NK-92 (cell line): ENCODE results near the gene FHOD1.

Source experiments
- DNase-seq: peaks from one replicate; lab custom pipeline; 2025; ENCODE audit not compliant: unreplicated experiment; lab: John Stamatoyannopoulos, UW

The FHOD1 gene

GRCh38 chr16:67179421-67180080, 67.7 kb downstream of the FHOD1 start:
- no peak for DNase-seq
